Psoas muscle (tissue), 8 donors: ENCODE results near the gene PACS1. TPM values are rescaled to one million over a fixed set of nuclear protein-coding genes. Genes with fewer than 3 reads are reported as not detected.

Experiments used
- ATAC-seq, 4 donors: fragments of 200-7000 bp; cut with Tn5 transposase; one replicate each; pipeline ENCODE4 v1.9.1; 2020; ENCODE audit warnings: moderate library complexity in 3 of 4, mild to moderate bottlenecking in 2 of 4
- DNase-seq, 2 donors: peaks; one replicate each; pipeline ENCODE4 v3.0.0-alpha.2; 2020
- H3K27ac ChIP-seq: fragments of 200-600 bp; one replicate; pipeline ENCODE4 v1.8.0; 2022
- H3K27me3 ChIP-seq, 3 donors: fragments of 200-600 bp in 1 of 3; one replicate each; pipeline versions ENCODE4 v1.6.1 to v1.8.0; 2013 to 2022; ENCODE audit warnings: low read length in 2 of 3, mild to moderate bottlenecking in 2 of 3, moderate library complexity in 1 of 3; ENCODE audit not compliant: insufficient read depth in 3 of 3
- H3K36me3 ChIP-seq, 2 donors: fragments of 200-600 bp in 1 of 2; one replicate each; pipeline versions ENCODE4 v1.6.1 to v1.8.0; 2013 to 2022; ENCODE audit warnings: low read depth in 1 of 2, mild to moderate bottlenecking in 1 of 2, moderate library complexity in 1 of 2; ENCODE audit not compliant: insufficient read depth in 1 of 2
- H3K4me1 ChIP-seq: fragments of 200-600 bp; one replicate; pipeline ENCODE4 v1.8.0; 2022
- H3K4me3 ChIP-seq: fragments of 200-600 bp; one replicate; pipeline ENCODE4 v1.8.0; 2022; ENCODE audit warnings: mild to moderate bottlenecking
- H3K9me3 ChIP-seq: fragments of 200-600 bp; one replicate; pipeline ENCODE4 v1.8.0; 2022
- CTCF ChIP-seq: fragments of 200-600 bp; IDR thresholded peaks from one replicate; pipeline ENCODE4 v1.8.0; 2022; ENCODE audit warnings: antibody characterized with exemption
- WGBS, 3 donors: extraction: QIAGEN DNeasy Blood & Tissue Kit; methylation state at CpG; one replicate each; pipeline versions ENCODE4 v1.1.6 to v1.1.7; 2013; 5-methylcytosine and 5-hydroxymethylcytosine counted together
- intact Hi-C, 2 donors: fragments of 100-400 bp; cut with DNase I; formaldehyde crosslinking; loops; one replicate each; pipeline versions ENCODE4 v1.11.0 to v1.14.2; 2022
- polyA plus RNA-seq, 3 donors: library from polyadenylated mRNA; stranded (reverse); fragments of 200-250 nt; gene quantifications; one replicate each; pipeline ENCODE4 v1.2.3, GENCODE V29; 2013
- total RNA-seq, 4 donors: library from RNA; stranded (reverse); fragmentation: NEBNext Ultra II Directional in 2 of 4; extraction: Animal tissue kit (Norgen Biotek cat#: 25700) in 2 of 4; gene quantifications; one replicate each; pipeline versions ENCODE4 v1.2.1 to v1.2.4, GENCODE V29; 2021 to 2023
- donor health status: healthy with polysubstance abuse.
- donor health status: DM: no; HTN: no; CAD: no; lungs with moderate emphysema.
- donor health status: Bipolar disorder and iron deficiency.
- donor health status: healthy.
- donor health status: DM: yes; HTN: yes; CAD: no.
- donor health status: DM: no; HTN: no; CAD: no.
- donor health status: DM: no; HTN: no; CAD: no.
- donor health status: DM: yes; HTN: yes; CAD: no.

The PACS1 gene
- total and polyA plus RNA-seq, 7 donors: 7.4 to 27.8 (median 16.3) TPM

- Histone ChIP-seq H3K4me1 (no peaks in the 10 kb centered on the region), H3K4me3 (no peak overlapping the region), H3K27ac (no peak overlapping the region), H3K9me3 (no peaks in the 10 kb centered on the region), H3K27me3 (no peaks in the 10 kb centered on the region), H3K36me3 (peaks cover 0 to 58% of the 10 kb centered on the region in 2 donors)
- no peak for DNase-seq
- intact Hi-C loops: no loop called here
- no peak for TF ChIP-seq CTCF
- ATAC-seq: no peak
- 94 to 100% (median 95%) methylated on average over 6 of the region's 6 CpGs for WGBS, 3 donors
Observed at GRCh38 chr11:66220566-66220935, 150.5 kb downstream of the PACS1 start.

- no peak for ATAC-seq
Observed at GRCh38 chr11:66221012-66221411, 150.9 kb downstream of the PACS1 start.

GRCh38 chr11:66221726-66222236, 151.7 kb downstream of the PACS1 start:
- Histone ChIP-seq H3K27ac (no peak overlapping the region), H3K36me3 (peaks cover 0 to 50% of the 10 kb centered on the region in 2 donors), H3K27me3 (no peaks in the 10 kb centered on the region), H3K4me3 (no peak overlapping the region), H3K9me3 (no peaks in the 10 kb centered on the region), H3K4me1 (no peaks in the 10 kb centered on the region)
- peak in 1 of 2 donors; percentile 26 for DNase-seq
- no peak for TF ChIP-seq CTCF
- WGBS, 3 donors: 83 to 85% (median 84%) methylated on average over 9 of the region's 9 CpGs
- peak in 1 of 4 donors; percentile 18 for ATAC-seq
- intact Hi-C loops: loop anchor here (1.0 kb wide), 3 partner anchors 37 to 61 kb away; no protein-coding TSS in a partner anchor

More at GRCh38 chr11:66221012-66221411, 150.9 kb downstream of the PACS1 start:
- 87 to 93% (median 92%) methylated on average over 13 of the region's 13 CpGs for WGBS, 3 donors
- Histone ChIP-seq H3K9me3 (no peaks in the 10 kb centered on the region), H3K4me1 (no peaks in the 10 kb centered on the region), H3K4me3 (no peak overlapping the region), H3K27ac (no peak overlapping the region), H3K36me3 (peaks cover 0 to 57% of the 10 kb centered on the region in 2 donors), H3K27me3 (no peaks in the 10 kb centered on the region)
- peak in 1 of 2 donors; percentile 20 for DNase-seq
- intact Hi-C loops: loop anchor here in 1 of 2 donors (1.0 kb wide), 1 partner anchor 38 kb away; no protein-coding TSS in a partner anchor
- no peak for TF ChIP-seq CTCF

GRCh38 chr11:66222358-66223149, 152.5 kb downstream of the PACS1 start:
- ATAC-seq (peak; percentile 94 to 99 (median 98)), DNase-seq (peak; percentile 86 to 93)
- TF ChIP-seq CTCF: peak; percentile 98
- WGBS, 3 donors: 26% methylated on average over 21 of the region's 21 CpGs
- Histone ChIP-seq H3K9me3 (no peaks in the 10 kb centered on the region), H3K4me3 (no peak overlapping the region), H3K27me3 (no peaks in the 10 kb centered on the region), H3K4me1 (no peaks in the 10 kb centered on the region), H3K36me3 (peaks cover 0 to 44% of the 10 kb centered on the region in 2 donors), H3K27ac (no peak overlapping the region)
- intact Hi-C loops: loop anchor here in 1 of 2 donors (1.0 kb wide), 2 partner anchors 36 to 60 kb away; no protein-coding TSS in a partner anchor
